Thymus (tissue), 11 donors: ENCODE measurements around the gene CTNNA1. TPM values are rescaled to one million over a fixed set of nuclear protein-coding genes. Genes with fewer than 3 reads are reported as not detected.

ENCODE experiments used
- DNase-seq, 9 donors: peaks; one replicate each; pipeline ENCODE4 v3.0.0-alpha.2; 2013; ENCODE audit warnings: low spot score in 9 of 9, low read depth in 6 of 9, missing footprints in 1 of 9
- H3K27ac ChIP-seq, 2 donors: one replicate each; pipeline ENCODE4 v1.5.1; 2013; ENCODE audit warnings: control low read depth in 1 of 2, low read depth in 1 of 2, low read length in 1 of 2, mild to moderate bottlenecking in 1 of 2, moderate library complexity in 1 of 2
- H3K27me3 ChIP-seq, 2 donors: one replicate each; pipeline ENCODE4 v1.5.1; 2013; ENCODE audit warnings: low read length in 1 of 2; ENCODE audit not compliant: control insufficient read depth in 2 of 2, insufficient read depth in 1 of 2
- H3K36me3 ChIP-seq, 2 donors: one replicate each; pipeline ENCODE4 v1.5.1; 2013; ENCODE audit warnings: low read length in 1 of 2, mild to moderate bottlenecking in 1 of 2, moderate library complexity in 1 of 2; ENCODE audit not compliant: control insufficient read depth in 2 of 2, insufficient read depth in 2 of 2
- H3K4me1 ChIP-seq, 2 donors: one replicate each; pipeline ENCODE4 v1.5.1; 2013; ENCODE audit warnings: low read length in 2 of 2; ENCODE audit not compliant: control insufficient read depth in 2 of 2, insufficient read depth in 2 of 2
- H3K4me3 ChIP-seq, 2 donors: one replicate each; pipeline ENCODE4 v1.5.1; 2013; ENCODE audit warnings: low read length in 2 of 2, control low read depth in 1 of 2, mild to moderate bottlenecking in 1 of 2
- H3K9me3 ChIP-seq, 2 donors: one replicate each; pipeline ENCODE4 v1.5.1; 2013; ENCODE audit warnings: low read length in 1 of 2, mild to moderate bottlenecking in 1 of 2; ENCODE audit not compliant: control insufficient read depth in 2 of 2, insufficient read depth in 1 of 2
- WGBS: extraction: QIAGEN DNeasy Blood & Tissue Kit; methylation state at CpG from one replicate; pipeline ENCODE4 v1.1.7; 2013; 5-methylcytosine and 5-hydroxymethylcytosine counted together
- polyA plus RNA-seq: library from polyadenylated mRNA; stranded (reverse); fragments of 200-250 nt; gene quantifications from one replicate; pipeline ENCODE4 v1.2.3, GENCODE V29; 2013
- total RNA-seq: library from RNA; stranded (reverse); fragments of 120-200 nt; gene quantifications from one replicate; pipeline ENCODE4 v1.2.4, GENCODE V29; 2013
- donor health status: healthy.

The CTNNA1 gene
- total and polyA plus RNA-seq, 2 donors = 53.4 to 67.1 TPM

DNA sequence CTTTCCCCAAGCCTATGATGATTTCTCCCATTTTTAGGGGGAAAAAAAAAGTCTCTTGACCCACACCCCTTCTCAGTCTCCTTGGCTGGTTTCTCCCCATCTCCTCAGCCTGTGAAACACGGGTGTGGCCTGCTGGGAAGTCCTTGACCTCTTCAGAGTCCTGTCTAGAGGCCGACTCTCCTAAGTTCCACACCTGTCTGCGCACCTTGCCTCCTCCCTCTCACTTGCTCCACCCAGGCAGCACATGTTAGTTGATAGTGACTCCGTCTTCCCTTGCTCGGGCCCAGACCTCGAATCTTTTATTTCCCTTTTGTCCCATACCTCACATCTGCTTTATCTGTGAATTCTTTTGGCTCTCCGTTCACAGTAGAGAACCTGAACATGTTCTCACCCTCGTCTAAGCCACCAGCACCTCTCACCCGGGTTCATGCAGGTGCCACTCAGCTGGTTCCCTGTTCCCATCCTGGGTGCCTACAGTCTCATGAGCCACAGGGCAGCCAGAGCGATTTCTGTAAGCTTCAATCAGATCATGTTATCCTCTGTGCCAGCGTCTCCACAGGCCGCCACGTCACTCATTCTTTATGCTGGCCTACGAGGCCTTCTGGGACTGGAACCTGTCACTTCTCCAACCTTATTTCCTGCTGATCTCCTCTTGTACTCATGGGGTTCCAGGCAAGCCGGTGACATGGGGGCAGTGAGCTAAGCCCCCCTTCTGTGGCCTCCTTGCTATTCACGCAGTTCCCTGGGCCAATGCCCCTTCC, 173.6 kb downstream of the CTNNA1 start:
- no peaks in the 10 kb centered on the region for H3K4me1 ChIP-seq
- no peak overlapping the region for H3K27ac ChIP-seq
- peaks cover 0 to 2% of the 10 kb centered on the region in 2 donors for H3K36me3 ChIP-seq
- WGBS = 96% methylated on average over 16 of the region's 16 CpGs
- H3K9me3 ChIP-seq = no peaks in the 10 kb centered on the region
- DNase-seq = no peak
- no peak overlapping the region for H3K4me3 ChIP-seq
- H3K27me3 ChIP-seq = no peaks in the 10 kb centered on the region

DNA sequence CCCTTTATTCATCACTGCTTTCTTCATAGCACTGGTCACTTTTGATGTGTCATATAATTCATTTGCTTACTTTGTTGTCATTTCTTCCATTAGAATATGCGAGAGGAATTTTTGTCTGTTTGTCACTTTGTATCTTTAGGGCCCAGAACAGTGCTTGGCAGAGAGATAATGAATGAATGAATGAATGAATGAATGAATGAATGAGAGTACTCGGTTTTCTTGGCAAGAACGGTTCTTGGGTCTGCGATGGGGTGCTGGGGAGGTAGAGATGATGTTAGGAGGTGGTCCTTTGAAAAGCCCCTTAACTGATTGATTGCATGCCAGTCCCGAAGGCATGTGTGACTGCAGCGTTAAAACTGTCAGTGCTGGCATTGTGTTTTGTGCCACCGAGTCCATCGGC, 174.3 kb downstream of the CTNNA1 start:
- Histone ChIP-seq H3K36me3 (peaks cover 0 to 2% of the 10 kb centered on the region in 2 donors), H3K4me3 (no peak overlapping the region), H3K27ac (no peak overlapping the region), H3K4me1 (no peaks in the 10 kb centered on the region), H3K27me3 (no peaks in the 10 kb centered on the region), H3K9me3 (no peaks in the 10 kb centered on the region)
- no peak for DNase-seq
- WGBS = 95% methylated on average over 8 of the region's 8 CpGs

DNA sequence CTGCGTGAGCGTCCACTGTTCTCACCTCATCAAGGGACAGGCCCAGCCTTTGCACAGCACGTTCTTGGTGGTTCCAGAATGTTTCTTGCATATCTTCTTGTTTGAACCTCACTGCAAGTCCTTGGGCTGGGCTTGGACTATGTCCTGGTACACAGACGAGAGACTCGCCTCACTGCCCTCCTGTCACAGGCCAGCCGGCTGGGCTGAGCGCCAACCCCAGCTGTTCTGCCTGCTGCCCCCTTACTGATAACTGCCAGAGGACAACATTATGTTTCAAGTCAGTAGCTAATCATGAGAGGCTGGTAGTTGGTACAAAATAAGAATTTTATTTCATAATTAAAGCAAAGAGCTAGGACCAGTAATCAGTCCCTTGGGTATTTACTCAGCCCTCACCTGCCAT, 174.8 kb downstream of the CTNNA1 start:
- 96% methylated on average over 7 of the region's 7 CpGs for WGBS
- DNase-seq = no peak

DNA sequence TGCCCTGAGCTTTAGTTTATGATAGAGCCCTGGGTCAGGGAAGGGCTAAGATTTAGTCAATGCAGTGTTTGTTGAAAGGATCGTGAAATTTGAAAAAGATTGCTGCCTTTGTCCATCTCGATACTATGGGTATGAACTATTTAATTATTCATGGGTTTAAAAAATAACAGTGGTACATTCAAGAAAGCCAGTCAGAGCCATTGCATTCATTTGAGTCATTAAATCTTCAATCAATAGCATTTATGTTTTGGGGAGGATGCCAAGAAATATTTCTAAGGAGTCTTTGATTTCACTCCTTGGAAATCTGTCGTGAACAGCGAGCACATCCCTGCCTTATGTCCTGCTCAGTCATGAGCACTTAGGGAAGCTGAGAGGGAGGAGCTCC, 176.3 kb downstream of the CTNNA1 start:
- no peak overlapping the region for H3K27ac ChIP-seq

More for the DNA sequence above, 174.8 kb downstream of the CTNNA1 start:
- Histone ChIP-seq H3K4me1 (no peaks in the 10 kb centered on the region), H3K4me3 (no peak overlapping the region), H3K27ac (no peak overlapping the region), H3K36me3 (peaks cover 0 to 2% of the 10 kb centered on the region in 2 donors), H3K9me3 (no peaks in the 10 kb centered on the region), H3K27me3 (no peaks in the 10 kb centered on the region)

DNA sequence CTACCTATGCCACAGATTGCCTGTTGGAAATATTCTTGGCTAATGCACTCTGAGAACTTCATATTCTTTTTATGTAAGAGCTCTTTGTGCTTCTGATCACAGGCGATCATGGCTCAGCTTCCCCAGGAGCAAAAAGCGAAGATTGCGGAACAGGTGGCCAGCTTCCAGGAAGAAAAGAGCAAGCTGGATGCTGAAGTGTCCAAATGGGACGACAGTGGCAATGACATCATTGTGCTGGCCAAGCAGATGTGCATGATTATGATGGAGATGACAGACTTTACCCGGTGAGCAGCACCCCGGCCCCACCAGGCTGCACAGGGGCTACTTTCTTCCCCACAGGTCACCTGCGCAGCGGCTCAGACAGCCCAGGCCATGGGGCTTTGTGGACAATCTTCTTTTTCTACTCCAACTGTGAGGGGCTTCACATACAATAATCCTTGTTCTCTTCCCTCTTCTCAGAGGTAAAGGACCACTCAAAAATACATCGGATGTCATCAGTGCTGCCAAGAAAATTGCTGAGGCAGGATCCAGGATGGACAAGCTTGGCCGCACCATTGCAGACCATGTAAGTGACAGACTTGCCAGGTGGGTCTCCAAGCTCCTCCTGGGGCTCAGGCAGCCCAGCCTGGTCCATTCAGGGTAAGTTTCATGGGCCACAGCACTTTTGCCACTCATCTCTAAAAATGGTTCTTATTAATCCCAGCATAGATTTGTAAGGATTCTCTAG, 177.3 kb downstream of the CTNNA1 start:
- Histone ChIP-seq H3K9me3 (no peaks in the 10 kb centered on the region), H3K4me3 (no peak overlapping the region), H3K27me3 (no peaks in the 10 kb centered on the region), H3K36me3 (peaks cover 0 to 8% of the 10 kb centered on the region in 2 donors), H3K27ac (no peak overlapping the region), H3K4me1 (no peaks in the 10 kb centered on the region)
- 87% methylated on average over 10 of the region's 10 CpGs for WGBS
- DNase-seq = no peak

More for the DNA sequence above, 176.3 kb downstream of the CTNNA1 start:
- WGBS = 97% methylated on average over 4 of the region's 4 CpGs
- no peak for DNase-seq
- H3K4me1 ChIP-seq = no peaks in the 10 kb centered on the region
- H3K9me3 ChIP-seq = no peaks in the 10 kb centered on the region
- H3K27me3 ChIP-seq = no peaks in the 10 kb centered on the region
- H3K4me3 ChIP-seq = no peak overlapping the region
- peaks cover 0 to 2% of the 10 kb centered on the region in 2 donors for H3K36me3 ChIP-seq

DNA sequence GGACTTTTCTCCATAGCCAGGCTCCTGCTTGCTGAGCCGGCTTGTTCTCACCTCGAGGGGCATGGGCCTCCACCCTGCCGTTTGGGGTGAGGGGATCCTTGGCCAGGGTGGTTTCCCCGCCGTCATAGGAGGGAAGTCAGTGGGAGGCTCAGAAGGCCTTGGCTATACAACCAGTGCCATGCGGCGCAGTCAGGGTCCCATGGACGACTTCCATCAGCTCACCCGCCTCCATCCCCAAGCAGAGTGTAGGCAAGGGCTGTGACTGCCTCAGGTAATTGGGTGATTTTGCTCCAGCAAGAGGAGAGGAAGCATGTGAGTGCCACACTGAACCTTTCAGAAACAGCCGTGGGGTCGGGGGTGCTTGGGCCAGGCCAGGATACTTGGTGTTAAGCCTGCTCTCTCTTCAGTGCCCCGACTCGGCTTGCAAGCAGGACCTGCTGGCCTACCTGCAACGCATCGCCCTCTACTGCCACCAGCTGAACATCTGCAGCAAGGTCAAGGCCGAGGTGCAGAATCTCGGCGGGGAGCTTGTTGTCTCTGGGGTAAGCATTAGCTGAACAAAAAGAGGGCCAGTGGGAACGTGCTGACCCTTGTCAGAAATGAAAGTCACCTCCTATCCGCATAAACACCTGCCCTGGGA, 179.1 kb downstream of the CTNNA1 start:
- Histone ChIP-seq H3K4me3 (no peak overlapping the region), H3K4me1 (no peaks in the 10 kb centered on the region), H3K27ac (no peak overlapping the region), H3K27me3 (no peaks in the 10 kb centered on the region), H3K36me3 (peaks cover 0 to 10% of the 10 kb centered on the region in 2 donors), H3K9me3 (no peaks in the 10 kb centered on the region)
- no peak for DNase-seq
- 95% methylated on average over 20 of the region's 20 CpGs for WGBS

DNA sequence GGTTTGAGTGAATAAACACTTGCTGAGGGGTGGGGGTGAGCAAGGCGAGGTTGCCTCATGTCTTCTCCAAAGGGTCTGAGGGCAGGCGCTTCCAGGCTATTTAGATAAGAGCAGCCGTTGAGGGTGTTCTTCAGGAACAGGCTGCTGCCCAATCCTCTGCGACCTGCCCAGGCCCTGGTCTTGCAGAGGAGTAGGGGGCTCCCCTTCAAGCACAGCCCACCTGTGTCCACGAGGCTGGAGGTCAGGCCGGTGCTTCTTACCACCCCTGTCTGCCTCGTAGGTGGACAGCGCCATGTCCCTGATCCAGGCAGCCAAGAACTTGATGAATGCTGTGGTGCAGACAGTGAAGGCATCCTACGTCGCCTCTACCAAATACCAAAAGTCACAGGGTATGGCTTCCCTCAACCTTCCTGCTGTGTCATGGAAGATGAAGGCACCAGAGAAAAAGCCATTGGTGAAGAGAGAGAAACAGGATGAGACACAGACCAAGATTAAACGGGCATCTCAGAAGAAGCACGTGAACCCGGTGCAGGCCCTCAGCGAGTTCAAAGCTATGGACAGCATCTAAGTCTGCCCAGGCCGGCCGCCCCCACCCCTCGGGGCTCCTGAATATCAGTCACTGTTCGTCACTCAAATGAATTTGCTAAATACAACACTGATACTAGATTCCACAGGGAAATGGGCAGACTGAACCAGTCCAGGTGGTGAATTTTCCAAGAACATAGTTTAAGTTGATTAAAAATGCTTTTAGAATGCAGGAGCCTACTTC, 180.5 kb downstream of the CTNNA1 start:
- Histone ChIP-seq H3K36me3 (peaks cover 0 to 10% of the 10 kb centered on the region in 2 donors), H3K9me3 (no peaks in the 10 kb centered on the region), H3K4me1 (no peaks in the 10 kb centered on the region), H3K27me3 (no peaks in the 10 kb centered on the region), H3K27ac (no peak overlapping the region), H3K4me3 (no peak overlapping the region)
- WGBS = 97% methylated on average over 18 of the region's 18 CpGs
- no peak for DNase-seq

DNA sequence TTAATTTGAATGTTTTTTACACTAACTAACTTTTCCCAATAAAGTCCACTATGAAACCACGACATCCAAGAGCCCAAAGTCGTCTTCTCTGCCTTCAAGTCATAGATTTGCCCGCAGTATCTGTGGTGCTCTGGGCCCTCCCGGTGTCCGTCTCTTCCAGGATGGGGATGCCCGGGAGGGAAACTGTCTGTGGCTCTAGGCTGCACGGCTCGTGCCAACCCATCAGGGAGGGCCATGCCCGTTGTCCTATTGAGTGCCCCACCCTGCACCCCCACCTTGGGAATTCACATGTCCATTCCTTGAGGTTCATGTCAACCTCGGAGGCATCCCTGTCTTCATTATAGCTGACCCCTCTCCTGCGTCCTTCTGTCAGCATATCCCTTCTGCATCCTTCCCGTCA, 181.7 kb downstream of the CTNNA1 start:
- Histone ChIP-seq H3K4me3 (no peak overlapping the region), H3K36me3 (peaks cover 0 to 10% of the 10 kb centered on the region in 2 donors), H3K4me1 (no peaks in the 10 kb centered on the region), H3K9me3 (no peaks in the 10 kb centered on the region), H3K27ac (no peak overlapping the region), H3K27me3 (no peaks in the 10 kb centered on the region)
- WGBS = 98% methylated on average over 12 of the region's 12 CpGs
- DNase-seq = no peak
